Measurements from ENCODE around the gene MOSPD3.
"Not testable (repeated sequence)": the region's sequence is repeated elsewhere in the genome, so short reads cannot be mapped to it uniquely, and the experiment has no call there.

Gene MOSPD3

GRCh38 chr7:100611983-100612729 is at the start of gene MOSPD3:
MOSPD3 (plus strand) TSS chr7:100612540; CDS start chr7:100612792, 252 bp downstream.
- peak; percentile 94 to 99 for DNase-seq

DNA sequence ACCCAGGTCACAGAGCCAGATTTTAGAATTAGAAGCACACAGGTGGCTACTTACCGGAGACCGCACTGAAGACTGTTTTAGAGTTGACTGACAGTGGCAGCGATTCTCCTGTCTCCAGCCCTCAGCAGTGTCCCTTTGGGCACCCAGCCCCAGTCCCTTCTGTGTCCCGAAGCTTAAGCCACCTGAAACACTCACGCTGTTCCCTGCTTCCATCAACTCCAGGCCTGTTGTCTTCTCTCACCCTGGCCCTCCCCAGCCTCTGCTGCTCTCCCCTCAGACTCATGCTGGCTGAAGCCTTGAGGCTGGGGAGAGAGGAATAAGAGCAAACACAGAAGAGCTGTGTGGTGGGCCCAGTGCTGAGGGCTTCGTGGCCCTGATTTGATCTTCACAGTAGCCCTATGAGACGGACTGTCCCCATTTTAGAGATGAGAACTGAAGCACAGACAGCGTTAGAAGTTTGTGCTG is 49.2 kb upstream of the MOSPD3 start:
- DNase-seq = no peak

DNA sequence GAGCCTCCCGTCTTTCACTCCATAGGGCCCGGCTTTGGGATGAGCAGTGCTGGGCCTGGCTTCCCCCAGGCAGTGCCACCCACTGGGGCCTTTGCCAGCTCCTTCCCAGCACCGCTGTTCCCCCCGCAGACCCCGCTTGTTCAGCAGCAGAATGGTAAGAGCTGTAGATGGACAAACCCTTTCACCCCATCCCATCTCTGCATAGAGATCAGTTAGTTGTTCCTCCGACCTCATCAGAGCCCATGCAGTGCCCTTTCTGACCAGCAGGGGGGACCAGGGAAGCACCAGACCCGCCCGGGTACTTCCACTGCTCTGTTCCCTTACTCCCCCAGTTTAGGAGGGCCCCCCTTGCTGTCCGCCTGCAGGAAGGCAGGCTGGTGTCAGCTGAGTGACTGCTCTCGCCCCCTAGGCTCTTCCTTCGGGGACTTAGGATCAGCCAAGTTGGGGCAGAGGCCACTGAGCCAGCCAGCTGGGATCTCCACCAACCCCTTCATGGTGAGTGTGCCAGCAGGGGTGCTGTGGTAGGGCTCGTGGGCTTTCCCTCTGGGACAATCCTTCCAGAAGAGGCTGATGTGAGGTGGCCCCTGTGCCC is 48.4 kb upstream of the MOSPD3 start:
- peak in 1 of 2 experiments; percentile 15 for DNase-seq

GRCh38 chr7:100564405-100564804 is 47.9 kb upstream of the MOSPD3 start:
- DNase-seq = not testable (repeated sequence)

GRCh38 chr7:100565133-100565571 is 47.2 kb upstream of the MOSPD3 start:
- DNase-seq = no peak

DNA sequence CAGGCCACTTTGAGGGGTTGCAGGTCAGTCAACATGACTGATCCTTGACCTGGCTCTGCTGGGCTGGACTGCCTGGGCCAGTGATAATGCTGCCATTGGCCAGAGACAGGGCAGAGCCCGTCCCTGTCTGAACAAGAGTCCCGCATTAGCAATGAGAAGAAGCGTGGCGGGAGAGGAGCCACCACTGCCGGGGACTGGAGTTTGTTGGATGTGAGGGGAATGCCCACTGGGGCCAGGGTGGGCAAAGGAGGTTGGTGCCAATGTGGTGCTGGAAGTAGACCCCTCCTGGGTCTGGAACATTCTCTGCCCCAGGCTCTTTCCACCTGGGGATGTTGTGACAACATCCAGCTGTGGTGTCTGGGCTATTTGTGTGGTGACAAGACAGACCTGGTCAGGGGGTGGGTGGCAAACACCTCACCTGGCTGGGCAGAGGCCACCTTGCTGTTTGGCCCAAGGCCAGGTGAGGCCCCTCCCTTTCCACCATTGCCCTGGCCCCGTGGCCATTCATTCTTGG is 46.3 kb upstream of the MOSPD3 start:
- DNase-seq = no peak

DNA sequence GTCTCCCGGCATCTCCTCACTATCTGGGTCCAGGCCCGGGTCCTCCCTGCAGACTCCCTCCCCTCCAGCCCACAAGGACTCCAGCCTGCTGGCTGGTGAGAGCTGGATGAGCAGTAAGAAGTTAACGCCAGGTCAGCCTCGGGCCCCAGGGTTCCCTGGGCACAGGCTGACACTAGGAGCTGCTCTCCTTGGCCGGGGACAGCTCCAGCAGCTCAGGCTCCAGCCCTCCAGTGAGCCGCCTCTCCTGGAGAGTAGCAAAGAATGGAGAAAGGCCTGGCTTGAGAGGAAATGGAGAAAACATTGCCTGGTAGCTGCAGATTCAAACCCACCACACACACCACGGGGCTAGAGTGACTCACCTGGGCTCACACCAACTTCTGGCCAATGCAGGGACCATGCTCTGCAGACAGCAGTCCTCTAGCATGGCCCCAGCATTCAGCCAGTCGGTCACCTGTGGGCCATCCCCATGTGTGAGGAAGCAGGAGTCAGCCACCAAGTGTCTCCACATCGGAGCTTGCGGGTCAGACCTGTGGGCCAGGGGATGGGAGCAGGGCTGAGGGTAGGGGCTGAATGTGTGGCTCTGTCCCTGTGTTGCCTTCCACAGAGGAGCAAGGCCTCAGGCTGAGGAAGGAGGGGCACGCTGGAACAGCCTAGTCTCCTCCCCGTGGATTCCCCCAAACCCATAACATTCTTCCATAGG is 45.2 kb upstream of the MOSPD3 start:
- DNase-seq = no peak

DNA sequence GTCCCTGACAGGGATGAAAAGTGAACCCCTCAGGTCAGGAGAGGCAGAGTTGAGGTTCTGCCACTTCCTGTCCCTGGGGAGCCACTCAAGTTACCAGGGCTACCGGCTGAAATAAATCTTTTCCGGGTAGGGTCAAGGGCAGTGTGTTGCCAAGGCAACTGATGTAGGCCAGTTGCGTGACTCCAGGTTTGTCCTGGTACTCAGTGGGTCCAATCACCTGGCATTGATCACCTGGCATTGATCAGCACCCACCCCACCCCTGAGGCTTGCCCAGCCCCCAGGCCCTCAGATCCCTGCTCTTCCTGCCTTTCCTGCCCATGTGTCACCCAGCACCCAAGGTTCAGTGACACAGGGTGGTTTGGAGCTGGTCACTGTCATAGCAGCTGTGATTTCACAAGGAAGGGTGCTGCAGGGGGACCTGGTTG is 44.6 kb upstream of the MOSPD3 start:
- DNase-seq = no peak

DNA sequence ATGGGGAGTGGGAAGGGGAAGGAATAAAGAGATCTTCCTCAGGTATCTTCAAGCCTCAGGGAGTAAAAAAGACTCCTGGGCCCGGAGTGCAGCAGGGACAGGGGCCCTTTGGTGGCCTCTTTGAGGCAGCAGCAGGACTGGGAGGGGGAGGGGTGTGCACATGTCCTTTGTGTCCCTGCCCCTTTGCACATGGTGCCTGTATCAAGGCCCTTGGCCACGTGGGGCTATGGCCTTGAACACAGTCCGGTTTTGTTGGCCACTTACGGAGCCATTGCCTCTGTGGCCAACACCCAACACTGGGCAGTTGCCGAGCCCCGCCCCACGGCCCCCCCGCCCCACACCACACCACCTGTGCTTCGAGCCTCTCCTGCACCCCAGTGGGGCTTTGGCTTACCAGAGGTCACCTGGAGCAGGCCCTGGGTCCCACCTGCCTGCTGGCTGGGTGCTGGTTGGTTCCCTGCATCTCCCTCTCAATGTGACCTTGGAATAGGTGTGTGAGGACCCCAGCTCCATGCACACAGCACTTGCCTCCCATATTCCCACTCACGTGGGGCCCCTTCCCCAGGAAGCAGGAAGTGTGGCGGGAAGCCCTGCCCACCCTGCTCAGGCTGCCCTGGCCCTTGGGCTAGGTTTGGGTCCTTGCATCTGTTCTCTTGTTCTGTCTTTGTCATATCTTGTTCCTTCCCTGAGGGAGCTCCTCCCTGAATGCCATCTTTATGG is 44.0 kb upstream of the MOSPD3 start:
- DNase-seq = no peak

- DNase-seq = no peak
Observed at GRCh38 chr7:100568896-100569844, 43.2 kb upstream of the MOSPD3 start.

GRCh38 chr7:100570954-100571828 is 41.1 kb upstream of the MOSPD3 start:
- no peak for DNase-seq

DNA sequence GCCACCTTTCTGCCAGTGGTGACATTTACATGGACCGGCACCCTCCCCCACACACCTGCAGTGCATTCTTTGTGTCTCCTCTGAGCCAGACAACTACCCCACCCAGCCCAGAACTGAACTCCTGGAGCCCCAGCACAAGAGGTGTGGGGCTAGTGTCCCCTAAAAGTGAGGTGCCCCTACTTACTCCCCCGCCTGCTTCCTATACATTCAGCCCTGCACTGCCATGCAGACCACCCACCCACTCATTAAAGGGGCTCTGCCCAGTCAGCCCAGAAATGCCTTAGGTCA is 40.6 kb upstream of the MOSPD3 start:
- no peak for DNase-seq

DNA sequence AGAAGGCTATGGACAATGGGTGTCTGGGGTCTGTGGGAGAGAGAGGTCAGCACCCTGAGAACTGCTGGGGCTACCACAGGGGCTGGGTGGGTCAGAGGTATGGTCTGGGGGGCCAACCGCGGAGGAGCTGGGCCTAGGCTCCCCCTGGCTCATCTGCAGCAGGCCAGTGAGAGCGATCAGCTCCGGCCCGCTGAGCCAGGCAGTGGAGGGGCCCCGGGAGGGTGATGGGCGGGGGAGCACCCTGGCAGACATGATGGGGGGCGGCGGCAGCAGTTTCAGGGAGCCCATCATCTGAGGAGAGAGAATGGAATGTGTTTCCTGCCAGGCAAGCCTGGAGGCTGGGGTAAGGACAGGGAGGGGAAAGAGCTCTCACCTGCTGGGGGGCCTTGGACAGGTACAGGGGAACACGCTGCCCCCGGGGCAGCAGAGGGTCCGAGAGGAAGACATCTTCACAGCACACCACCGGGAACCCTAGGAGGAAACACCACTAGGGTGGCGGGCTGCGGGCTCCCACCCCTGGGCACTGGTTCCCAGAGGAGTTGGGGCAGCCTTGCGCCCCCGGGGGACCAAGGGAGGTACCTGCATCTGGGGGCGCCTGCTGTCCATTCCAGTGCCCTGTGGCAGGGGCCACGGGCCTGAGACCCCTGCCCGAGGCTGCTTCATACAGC is 39.9 kb upstream of the MOSPD3 start:
- DNase-seq = no peak

- no peak for DNase-seq
Observed at GRCh38 chr7:100572949-100573675, 39.2 kb upstream of the MOSPD3 start.

DNA sequence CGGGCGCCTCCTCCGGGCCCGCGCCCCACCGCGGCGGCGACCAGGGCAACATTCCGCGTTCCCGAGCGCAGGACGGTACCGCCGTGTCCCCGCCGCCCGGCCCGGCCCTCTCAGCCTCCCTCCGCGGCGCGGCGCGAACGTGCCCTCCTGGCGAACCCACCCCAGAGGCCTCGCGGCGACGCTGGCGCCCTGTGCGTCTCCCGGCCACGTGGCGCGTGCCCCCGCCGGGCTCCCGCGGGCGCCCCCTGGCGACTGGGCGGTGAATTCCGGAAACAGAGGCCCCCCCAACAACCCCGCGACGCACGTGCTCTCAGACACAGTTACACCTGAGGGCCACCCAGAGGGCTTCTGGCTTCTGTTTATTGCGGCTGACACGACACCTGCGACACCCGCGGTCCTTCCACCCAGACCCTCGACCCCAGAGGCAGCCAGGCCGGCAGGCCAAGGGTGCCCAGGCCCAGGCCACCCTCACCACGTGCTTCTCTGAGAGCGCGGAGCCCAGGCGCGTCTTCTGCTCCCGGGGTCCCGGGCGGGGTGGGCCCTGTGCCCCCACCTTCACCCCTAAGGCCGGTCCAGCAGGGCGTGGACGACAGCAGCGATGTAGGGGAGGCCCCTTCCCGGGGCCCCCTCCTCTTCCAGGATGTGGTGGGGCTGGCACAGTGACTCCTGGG is 38.5 kb upstream of the MOSPD3 start, which contains the start of gene SAP25:
TSS of gene SAP25 (minus strand) at position 210 of the 671 bp plus-strand sequence. CDS start at position 52, 158 bp downstream.
- no peak for DNase-seq

DNA sequence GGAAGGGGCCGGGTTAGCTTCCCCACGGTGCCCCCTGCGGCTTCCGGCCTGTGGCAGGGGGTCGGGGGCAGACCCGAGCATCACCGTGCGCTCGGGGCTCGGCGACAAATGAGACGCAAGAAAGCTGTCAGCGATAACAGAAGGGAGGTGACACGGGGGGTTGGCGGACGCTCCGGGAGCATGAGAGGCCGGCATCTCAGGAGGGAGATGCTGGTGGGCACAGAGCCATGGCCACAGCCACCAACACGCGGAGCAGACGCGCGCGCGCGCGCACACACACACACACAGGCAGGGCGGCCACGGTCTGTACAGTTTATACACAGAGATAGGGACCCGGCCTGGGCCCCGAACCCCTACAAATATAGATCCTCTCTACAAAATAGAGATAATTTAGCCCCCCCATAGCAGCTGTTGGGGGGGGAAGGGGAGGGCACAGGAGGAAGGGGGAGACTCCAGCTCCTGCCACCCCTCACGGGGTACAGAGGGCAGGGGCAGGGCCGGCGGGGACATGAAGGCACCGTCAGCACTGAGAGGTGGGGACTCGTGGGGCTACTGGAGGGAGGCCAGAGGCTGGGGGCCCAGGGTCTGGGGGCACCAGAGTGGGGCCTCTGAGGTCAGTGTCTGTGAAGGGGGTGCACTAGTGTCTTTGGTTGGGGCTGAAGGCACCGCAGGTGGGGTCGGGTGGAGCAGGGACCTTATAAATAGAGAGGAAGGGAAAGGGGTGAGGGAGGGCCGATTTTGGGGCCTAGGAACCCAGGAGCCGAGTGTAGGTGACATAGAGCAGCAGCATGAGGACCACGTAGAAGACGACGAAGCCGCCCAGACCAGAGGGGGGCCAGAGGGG is 37.8 kb upstream of the MOSPD3 start:
- DNase-seq = no peak

GRCh38 chr7:100575206-100575631 is 37.1 kb upstream of the MOSPD3 start:
- no peak for DNase-seq

All from cerebellar nuclear complex (tissue), 1 donor.